CD4-positive, alpha-beta T cell (primary cell): ENCODE results near the gene LDHD. TPM values are rescaled to one million over a fixed set of nuclear protein-coding genes. Genes with fewer than 3 reads are reported as not detected.

Source experiments
- ATAC-seq: fragments of 200-7000 bp; cut with Tn5 transposase; one replicate; pipeline ENCODE4 v1.10.0; 2022; ENCODE audit warnings: mild to moderate bottlenecking; ENCODE audit not compliant: poor library complexity
- CTCF ChIA-PET: fragments of 350-600 bp; sonication (Branson Sonifier 250); formaldehyde crosslinking; loops from one replicate; lab custom pipeline; 2021; ENCODE audit warnings: antibody characterized with exemption, inconsistent platforms; lab: Charles Lee
- POLR2A ChIA-PET: fragments of 350-600 bp; sonication (Branson Sonifier 250); formaldehyde crosslinking; loops from one replicate; lab custom pipeline; 2021; ENCODE audit warnings: antibody characterized with exemption, inconsistent platforms; lab: Charles Lee
- DNase-seq, 14 experiments: peaks; one replicate each; pipeline ENCODE4 v3.0.0-alpha.2; 2013 to 2020; ENCODE audit warnings: mixed read lengths in 2 of 14
- H3K27ac ChIP-seq, 2 donors: one replicate each; pipeline versions ENCODE4 v1.5.1 to v1.7.0; 2013; ENCODE audit warnings: low read length in 2 of 2, low read depth in 1 of 2, mild to moderate bottlenecking in 1 of 2
- H3K27me3 ChIP-seq, 2 experiments: 1 replicate in 1 of 2; 2 replicates in 1 of 2; pipeline versions ENCODE4 v1.6.1 to v1.7.0; 2013; ENCODE audit warnings: low read length in 2 of 2, control low read depth in 1 of 2, mild to moderate bottlenecking in 1 of 2, moderate library complexity in 1 of 2; ENCODE audit not compliant: insufficient read depth in 2 of 2, control insufficient read depth in 1 of 2
- H3K36me3 ChIP-seq: one replicate; pipeline ENCODE4 v1.6.1; 2013; ENCODE audit warnings: low read length, control low read depth; ENCODE audit not compliant: insufficient read depth
- H3K4me1 ChIP-seq: one replicate; pipeline ENCODE4 v1.6.1; 2013; ENCODE audit warnings: low read length, control low read depth; ENCODE audit not compliant: insufficient read depth
- H3K4me3 ChIP-seq: one replicate; pipeline ENCODE4 v1.5.1; 2013; ENCODE audit warnings: mild to moderate bottlenecking, low read length, moderate library complexity
- H3K9me3 ChIP-seq, 2 experiments: 1 replicate in 1 of 2; 2 replicates in 1 of 2; pipeline versions ENCODE4 v1.6.1 to v1.7.0; 2013; ENCODE audit warnings: low read length in 2 of 2, mild to moderate bottlenecking in 2 of 2, control low read depth in 1 of 2, moderate library complexity in 1 of 2; ENCODE audit not compliant: control insufficient read depth in 1 of 2, insufficient read depth in 1 of 2
- H3K27ac Mint-ChIP-seq: one replicate; pipeline ENCODE4 v1.8.0; 2020; ENCODE audit warnings: mixed read lengths
- H3K27me3 Mint-ChIP-seq: one replicate; pipeline ENCODE4 v1.8.0; 2021; ENCODE audit warnings: mixed read lengths
- H3K36me3 Mint-ChIP-seq: one replicate; pipeline ENCODE4 v1.8.0; 2021; ENCODE audit warnings: low read depth, mixed read lengths
- H3K4me1 Mint-ChIP-seq: one replicate; pipeline ENCODE4 v1.8.0; 2021; ENCODE audit warnings: low read depth, mixed read lengths
- H3K4me3 Mint-ChIP-seq: one replicate; pipeline ENCODE4 v1.8.0; 2020; ENCODE audit warnings: mild to moderate bottlenecking, mixed read lengths
- H3K9me3 Mint-ChIP-seq: one replicate; pipeline ENCODE4 v1.8.0; 2020; ENCODE audit warnings: mixed read lengths
- CTCF ChIP-seq: fragments of 200-600 bp; IDR thresholded peaks from one replicate; pipeline ENCODE4 v1.8.0; 2022; ENCODE audit warnings: antibody characterized with exemption, mild to moderate bottlenecking
- intact Hi-C, 2 experiments: fragments of 100-400 bp; cut with DNase I in 1 of 2; cut with micrococcal nuclease in 1 of 2; formaldehyde crosslinking; loops; one replicate each; pipeline versions ENCODE4 v1.15.1 to v1.9.0; 2023 to 2025; cut with DNase I, micrococcal nuclease
- total RNA-seq, 174 experiments: library from RNA in 2 of 174; stranded (reverse) in 2 of 174; gene quantifications; one replicate each; pipeline ENCODE4 v1.2.3 and lab custom pipeline; 2021 to 2026

LDHD gene
- total RNA-seq, 2 experiments from 2014 or later, result not detected

- POLR2A ChIA-PET, result no interaction called here
- intact Hi-C loops, result no loop called here
- DNase-seq, result no peak
- H3K27ac Mint-ChIP-seq, result no peak overlapping the region
- peaks cover 15% of the 10 kb centered on the region for H3K4me1 Mint-ChIP-seq
- CTCF ChIA-PET, result interaction anchor here (1.0 kb wide), 1 partner anchor 25 kb away, joined by 3 read pairs; no protein-coding TSS in a partner anchor
- no peaks in the 10 kb centered on the region for H3K27me3 Mint-ChIP-seq
- Histone ChIP-seq H3K27me3 (no peaks in the 10 kb centered on the region), H3K4me3 (no peak overlapping the region), H3K9me3 (no peaks in the 10 kb centered on the region), H3K4me1 (no peaks in the 10 kb centered on the region), H3K27ac (no peak overlapping the region), H3K36me3 (no peaks in the 10 kb centered on the region)
- TF ChIP-seq CTCF, result no peak
- H3K9me3 Mint-ChIP-seq, result no peaks in the 10 kb centered on the region
- H3K36me3 Mint-ChIP-seq, result no peaks in the 10 kb centered on the region
- no peak overlapping the region for H3K4me3 Mint-ChIP-seq
- no peak for ATAC-seq
Observed at GRCh38 chr16:75085556-75085955, 31.0 kb downstream of the LDHD start.

GRCh38 chr16:75083813-75084212 is 32.8 kb downstream of the LDHD start:
- ChIA-PET CTCF (no interaction called here), POLR2A (no interaction called here)
- no peak overlapping the region for H3K4me3 Mint-ChIP-seq
- Histone ChIP-seq H3K4me1 (peaks cover 2% of the 10 kb centered on the region), H3K9me3 (no peaks in the 10 kb centered on the region), H3K27me3 (no peaks in the 10 kb centered on the region), H3K36me3 (no peaks in the 10 kb centered on the region), H3K27ac (no peak overlapping the region), H3K4me3 (no peak overlapping the region)
- ATAC-seq (no peak), DNase-seq (no peak)
- no peak overlapping the region for H3K27ac Mint-ChIP-seq
- H3K36me3 Mint-ChIP-seq, result no peaks in the 10 kb centered on the region
- no peak for TF ChIP-seq CTCF
- no peaks in the 10 kb centered on the region for H3K9me3 Mint-ChIP-seq
- intact Hi-C loops, result no loop called here
- no peaks in the 10 kb centered on the region for H3K27me3 Mint-ChIP-seq
- H3K4me1 Mint-ChIP-seq, result peaks cover 17% of the 10 kb centered on the region

- peaks cover 36% of the 10 kb centered on the region for H3K4me1 Mint-ChIP-seq
- H3K9me3 Mint-ChIP-seq, result no peaks in the 10 kb centered on the region
- POLR2A ChIA-PET, result no interaction called here
Observed at GRCh38 chr16:75081179-75081859, 35.3 kb downstream of the LDHD start.

More at GRCh38 chr16:75081179-75081859, 35.3 kb downstream of the LDHD start:
- no peak for DNase-seq
- Mint-ChIP-seq H3K36me3 (no peaks in the 10 kb centered on the region), H3K27ac (no peak overlapping the region), H3K27me3 (no peaks in the 10 kb centered on the region), H3K4me3 (no peak overlapping the region)
- intact Hi-C loops, result no loop called here
- H3K9me3 ChIP-seq, result no peaks in the 10 kb centered on the region
- TF ChIP-seq CTCF, result no peak
- no peak for ATAC-seq
- no peaks in the 10 kb centered on the region for H3K27me3 ChIP-seq
- H3K4me3 ChIP-seq, result no peak overlapping the region
- H3K27ac ChIP-seq, result no peak overlapping the region
- peaks cover 20% of the 10 kb centered on the region for H3K4me1 ChIP-seq
- H3K36me3 ChIP-seq, result no peaks in the 10 kb centered on the region
- CTCF ChIA-PET, result interaction anchor here (1.2 kb wide), 1 partner anchor 30 kb away, joined by 3 read pairs; no protein-coding TSS in a partner anchor
